Measurements from ENCODE around the gene DACH1. TPM values are rescaled to one million over a fixed set of nuclear protein-coding genes. Genes with fewer than 3 reads are reported as not detected.

Gene DACH1
- total and polyA plus RNA-seq, 3 experiments from 2014 or later = not detected

DNA sequence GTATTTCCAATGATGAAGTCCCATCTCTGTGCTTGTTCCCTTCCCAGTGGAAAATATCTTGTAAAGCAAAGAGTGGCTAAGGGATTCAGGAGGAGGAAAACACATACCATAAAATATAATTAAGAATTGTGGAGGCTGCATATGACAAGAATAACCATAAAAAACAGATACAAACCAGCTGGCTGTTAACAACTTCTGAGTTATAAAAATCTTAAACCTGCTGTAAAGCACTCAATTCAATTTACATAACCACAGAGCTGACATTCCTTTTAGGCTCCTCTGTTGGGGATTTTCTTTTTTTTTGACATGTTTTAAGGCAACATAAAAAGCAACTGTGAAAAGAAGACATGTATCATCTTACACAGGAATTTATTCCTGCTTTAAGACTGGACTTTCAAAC lies 207.6 kb downstream of the DACH1 start:
- Histone ChIP-seq H3K27me3 (ENCODE audit: insufficient read depth, low read length, poor library complexity, severe bottlenecking) (no peaks in the 10 kb centered on the region), H3K36me3 (ENCODE audit: insufficient read depth, low read length) (no peaks in the 10 kb centered on the region), H3K27ac (ENCODE audit: low read depth, low read length) (no peak overlapping the region), H3K4me3 (ENCODE audit: low read length) (no peak overlapping the region), H3K4me1 (ENCODE audit: insufficient read depth, low read length) (no peaks in the 10 kb centered on the region), H3K9me3 (ENCODE audit: low read length) (no peaks in the 10 kb centered on the region)
- no peaks in the 10 kb centered on the region for H3K4me1 Mint-ChIP-seq
- ChIA-PET POLR2A (no interaction called here), CTCF (no interaction called here)
- H3K27me3 Mint-ChIP-seq = no peaks in the 10 kb centered on the region
- no peak for DNase-seq
- no peak overlapping the region for H3K4me3 Mint-ChIP-seq
- no peak overlapping the region for H3K27ac Mint-ChIP-seq
- peaks cover 0 to 9% (median 0%) of the 10 kb centered on the region in 5 donors for H3K9me3 Mint-ChIP-seq
- H3K36me3 Mint-ChIP-seq = no peaks in the 10 kb centered on the region

DNA sequence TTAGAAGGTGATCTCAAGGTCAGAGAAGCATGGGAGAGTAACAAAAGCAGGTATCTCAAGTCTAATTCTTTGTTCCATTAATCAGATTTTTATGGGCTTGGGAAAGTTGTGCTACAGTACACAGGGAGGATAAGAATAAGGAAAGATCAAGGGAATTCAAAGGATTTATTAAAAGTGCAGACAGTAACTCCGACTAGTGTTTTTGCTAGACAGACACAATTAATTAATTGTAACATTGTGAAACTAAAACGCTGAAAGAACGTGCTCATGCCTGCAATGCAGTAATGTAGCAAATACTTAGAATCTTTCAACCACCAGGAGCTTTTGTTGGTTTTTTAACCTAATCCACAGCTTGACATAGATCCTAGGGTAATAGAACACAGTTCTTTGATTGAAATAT lies 221.5 kb downstream of the DACH1 start:
- no peak overlapping the region for H3K4me3 ChIP-seq (ENCODE audit: low read length)
- H3K27me3 Mint-ChIP-seq = no peaks in the 10 kb centered on the region
- no peaks in the 10 kb centered on the region for H3K4me1 Mint-ChIP-seq
- CTCF ChIA-PET = no interaction called here
- no peaks in the 10 kb centered on the region for H3K9me3 ChIP-seq (ENCODE audit: low read length)
- no peaks in the 10 kb centered on the region for H3K36me3 Mint-ChIP-seq
- DNase-seq = no peak
- peaks cover 0 to 23% (median 3%) of the 10 kb centered on the region in 5 donors for H3K9me3 Mint-ChIP-seq
- H3K36me3 ChIP-seq (ENCODE audit: insufficient read depth, low read length) = no peaks in the 10 kb centered on the region
- H3K4me1 ChIP-seq (ENCODE audit: insufficient read depth, low read length) = no peaks in the 10 kb centered on the region
- H3K27ac ChIP-seq (ENCODE audit: low read depth, low read length) = no peak overlapping the region
- no peak overlapping the region for H3K4me3 Mint-ChIP-seq
- no peaks in the 10 kb centered on the region for H3K27me3 ChIP-seq (ENCODE audit: insufficient read depth, low read length, poor library complexity, severe bottlenecking)
- no peak overlapping the region for H3K27ac Mint-ChIP-seq
- POLR2A ChIA-PET = no interaction called here

DNA sequence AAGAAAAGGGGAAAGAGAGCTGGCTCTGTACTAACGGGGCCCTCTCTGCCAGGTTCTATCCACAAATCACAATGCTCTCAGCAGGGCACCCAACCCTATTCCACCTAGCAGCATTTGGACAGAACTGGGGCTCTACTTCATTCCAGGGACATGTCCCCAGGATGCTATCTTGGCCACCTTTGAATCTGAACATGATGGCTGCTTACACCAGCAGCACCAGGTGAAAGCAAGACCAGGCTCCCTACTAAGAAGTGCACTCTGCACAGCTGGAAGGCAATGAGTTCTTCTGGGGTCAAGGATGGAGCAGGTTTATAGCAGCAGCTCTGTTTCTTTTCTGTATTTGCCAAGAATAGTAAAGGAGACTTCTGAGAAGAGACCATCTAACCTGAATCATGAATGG lies 222.4 kb downstream of the DACH1 start:
- no peaks in the 10 kb centered on the region for H3K27me3 ChIP-seq (ENCODE audit: insufficient read depth, low read length, poor library complexity, severe bottlenecking)
- Mint-ChIP-seq H3K4me1 (no peaks in the 10 kb centered on the region), H3K4me3 (no peak overlapping the region), H3K9me3 (peaks cover 0 to 31% (median 3%) of the 10 kb centered on the region in 5 donors), H3K27me3 (no peaks in the 10 kb centered on the region), H3K27ac (no peak overlapping the region), H3K36me3 (no peaks in the 10 kb centered on the region)
- no peaks in the 10 kb centered on the region for H3K36me3 ChIP-seq (ENCODE audit: insufficient read depth, low read length)
- DNase-seq = no peak
- ChIA-PET POLR2A (no interaction called here), CTCF (no interaction called here)
- H3K9me3 ChIP-seq (ENCODE audit: low read length) = no peaks in the 10 kb centered on the region
- H3K4me3 ChIP-seq (ENCODE audit: low read length) = no peak overlapping the region
- no peak overlapping the region for H3K27ac ChIP-seq (ENCODE audit: low read depth, low read length)
- H3K4me1 ChIP-seq (ENCODE audit: insufficient read depth, low read length) = no peaks in the 10 kb centered on the region

DNA sequence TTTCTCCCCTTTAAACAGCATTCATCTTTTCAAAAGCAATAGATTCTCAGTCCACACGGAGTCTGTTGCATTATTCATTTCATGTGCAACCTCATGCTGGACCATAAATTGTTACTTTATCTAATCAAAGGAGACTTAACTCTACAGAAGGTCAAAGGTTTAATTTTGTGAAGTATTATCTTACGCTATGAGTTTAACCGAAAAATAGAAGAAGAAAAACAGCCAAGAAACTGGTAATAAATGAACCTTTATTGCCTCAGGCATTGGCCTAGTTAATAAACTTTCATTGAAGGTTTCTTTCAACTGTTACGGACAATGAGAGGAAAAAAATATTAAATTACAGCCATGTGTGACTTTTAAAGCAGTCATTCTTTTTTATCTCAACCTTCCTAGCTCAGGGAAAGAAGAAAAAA lies 223.6 kb downstream of the DACH1 start:
- POLR2A ChIA-PET = no interaction called here
- Mint-ChIP-seq H3K36me3 (no peaks in the 10 kb centered on the region), H3K27ac (no peak overlapping the region), H3K4me1 (no peaks in the 10 kb centered on the region), H3K27me3 (no peaks in the 10 kb centered on the region), H3K4me3 (no peak overlapping the region), H3K9me3 (peaks cover 0 to 32% (median 3%) of the 10 kb centered on the region in 5 donors)
- Histone ChIP-seq H3K9me3 (ENCODE audit: low read length) (no peaks in the 10 kb centered on the region), H3K27me3 (ENCODE audit: insufficient read depth, low read length, poor library complexity, severe bottlenecking) (no peaks in the 10 kb centered on the region), H3K4me3 (ENCODE audit: low read length) (no peak overlapping the region), H3K4me1 (ENCODE audit: insufficient read depth, low read length) (no peaks in the 10 kb centered on the region), H3K27ac (ENCODE audit: low read depth, low read length) (no peak overlapping the region), H3K36me3 (ENCODE audit: insufficient read depth, low read length) (no peaks in the 10 kb centered on the region)
- CTCF ChIA-PET = no interaction called here
- no peak for DNase-seq

DNA sequence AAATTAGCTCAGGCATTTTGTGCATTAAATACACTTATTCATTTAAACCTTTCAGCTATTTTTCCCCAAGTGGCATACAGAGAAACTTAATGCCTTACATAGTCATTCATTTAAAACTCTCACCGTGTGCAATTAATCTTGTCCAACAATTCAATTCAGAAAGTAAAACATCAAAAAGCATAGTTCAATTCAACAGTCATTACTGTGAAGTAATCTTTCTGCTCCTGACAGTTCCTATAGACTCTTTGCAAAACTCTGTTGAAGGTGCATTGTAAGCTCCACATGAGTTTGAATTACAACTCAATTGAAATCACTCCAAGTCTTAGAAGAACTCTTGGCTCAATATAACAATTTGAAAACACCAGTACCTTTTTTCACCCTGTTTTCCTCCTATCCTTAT lies 228.3 kb downstream of the DACH1 start:
- no peak overlapping the region for H3K4me3 Mint-ChIP-seq
- H3K4me1 Mint-ChIP-seq = no peaks in the 10 kb centered on the region
- H3K27ac Mint-ChIP-seq = no peak overlapping the region
- no peak overlapping the region for H3K4me3 ChIP-seq (ENCODE audit: low read length)
- H3K27me3 Mint-ChIP-seq = no peaks in the 10 kb centered on the region
- no peak for DNase-seq
- POLR2A ChIA-PET = no interaction called here
- no peak overlapping the region for H3K27ac ChIP-seq (ENCODE audit: low read depth, low read length)
- CTCF ChIA-PET = no interaction called here
- no peaks in the 10 kb centered on the region for H3K4me1 ChIP-seq (ENCODE audit: insufficient read depth, low read length)
- H3K27me3 ChIP-seq (ENCODE audit: insufficient read depth, low read length, poor library complexity, severe bottlenecking) = no peaks in the 10 kb centered on the region
- no peaks in the 10 kb centered on the region for H3K9me3 ChIP-seq (ENCODE audit: low read length)
- no peaks in the 10 kb centered on the region for H3K36me3 ChIP-seq (ENCODE audit: insufficient read depth, low read length)
- peaks cover 0 to 18% (median 1%) of the 10 kb centered on the region in 5 donors for H3K9me3 Mint-ChIP-seq
- H3K36me3 Mint-ChIP-seq = no peaks in the 10 kb centered on the region

DNA sequence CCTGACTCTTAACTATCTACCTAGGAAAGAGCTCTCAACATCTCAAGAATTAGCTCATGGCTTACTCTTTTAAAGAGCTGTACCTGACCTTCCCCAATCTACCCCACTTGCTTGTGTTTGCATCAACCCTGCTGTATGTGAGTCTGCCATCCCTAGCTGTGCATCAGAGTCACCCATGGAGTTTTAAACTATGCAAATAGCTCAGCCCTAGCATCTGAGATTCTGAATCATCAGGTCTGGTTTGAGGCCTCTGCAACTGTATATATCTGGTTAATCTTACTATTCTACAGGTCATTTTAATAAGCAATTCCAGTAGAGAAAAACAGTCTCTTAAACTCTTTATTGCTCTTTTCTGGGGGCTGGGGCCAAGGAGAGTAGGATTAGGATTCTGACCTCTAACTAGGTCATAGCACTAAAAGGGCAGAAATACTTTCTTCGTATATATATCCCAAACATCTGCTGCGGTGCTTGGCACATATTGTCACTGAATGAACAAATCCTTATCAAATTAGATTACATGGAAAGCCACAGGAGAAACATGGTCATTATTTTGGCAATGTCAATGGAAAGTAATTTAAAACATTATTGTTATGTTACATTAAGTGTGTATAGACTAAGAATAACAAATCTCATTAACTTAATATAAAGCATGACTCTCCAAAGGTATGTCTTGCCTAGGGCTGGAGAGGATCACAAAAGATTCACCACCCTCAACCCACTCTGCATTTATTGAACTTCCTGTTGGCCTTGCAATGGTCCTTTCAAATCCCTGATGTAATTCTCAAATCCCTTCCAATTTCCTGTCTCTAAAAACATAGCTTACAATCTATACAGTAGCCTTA lies 232.2 kb downstream of the DACH1 start:
- peaks cover 0 to 14% (median 0%) of the 10 kb centered on the region in 5 donors for H3K9me3 Mint-ChIP-seq
- POLR2A ChIA-PET = no interaction called here
- H3K36me3 Mint-ChIP-seq = no peaks in the 10 kb centered on the region

DNA sequence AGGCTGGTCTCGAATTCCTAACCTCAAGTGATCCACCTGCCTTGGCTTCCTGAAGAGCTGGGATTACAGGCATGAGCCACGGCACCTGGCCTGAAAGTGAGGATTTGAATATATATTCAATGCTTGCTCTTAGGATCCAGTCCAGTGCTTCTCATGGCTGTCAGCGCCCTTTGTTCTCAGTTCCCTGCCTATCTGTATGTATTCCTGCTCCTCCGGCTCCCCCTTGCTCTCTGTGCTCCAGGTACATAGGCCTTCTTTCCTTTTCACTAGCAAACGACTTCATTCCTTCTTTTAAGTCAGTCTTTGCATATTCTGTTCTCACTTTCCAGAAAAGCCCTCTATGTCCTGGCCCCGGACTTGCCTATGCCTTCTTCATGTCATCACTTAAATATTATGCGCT lies 232.8 kb downstream of the DACH1 start:
- Mint-ChIP-seq H3K4me3 (no peak overlapping the region), H3K9me3 (peaks cover 0 to 11% (median 0%) of the 10 kb centered on the region in 5 donors), H3K27me3 (no peaks in the 10 kb centered on the region), H3K27ac (no peak overlapping the region), H3K36me3 (no peaks in the 10 kb centered on the region), H3K4me1 (no peaks in the 10 kb centered on the region)
- no peaks in the 10 kb centered on the region for H3K27me3 ChIP-seq (ENCODE audit: insufficient read depth, low read length, poor library complexity, severe bottlenecking)
- DNase-seq = no peak
- CTCF ChIA-PET = no interaction called here
- H3K4me1 ChIP-seq (ENCODE audit: insufficient read depth, low read length) = no peaks in the 10 kb centered on the region
- no peak overlapping the region for H3K4me3 ChIP-seq (ENCODE audit: low read length)
- H3K9me3 ChIP-seq (ENCODE audit: low read length) = no peaks in the 10 kb centered on the region
- POLR2A ChIA-PET = no interaction called here
- no peak overlapping the region for H3K27ac ChIP-seq (ENCODE audit: low read depth, low read length)
- H3K36me3 ChIP-seq (ENCODE audit: insufficient read depth, low read length) = no peaks in the 10 kb centered on the region

More for the DNA sequence above, 232.2 kb downstream of the DACH1 start:
- Mint-ChIP-seq H3K27ac (no peak overlapping the region), H3K4me1 (no peaks in the 10 kb centered on the region), H3K4me3 (no peak overlapping the region), H3K27me3 (no peaks in the 10 kb centered on the region)
- Histone ChIP-seq H3K4me1 (ENCODE audit: insufficient read depth, low read length) (no peaks in the 10 kb centered on the region), H3K27ac (ENCODE audit: low read depth, low read length) (no peak overlapping the region), H3K4me3 (ENCODE audit: low read length) (no peak overlapping the region), H3K9me3 (ENCODE audit: low read length) (no peaks in the 10 kb centered on the region), H3K27me3 (ENCODE audit: insufficient read depth, low read length, poor library complexity, severe bottlenecking) (no peaks in the 10 kb centered on the region), H3K36me3 (ENCODE audit: insufficient read depth, low read length) (no peaks in the 10 kb centered on the region)
- CTCF ChIA-PET = no interaction called here
- DNase-seq = no peak

DNA sequence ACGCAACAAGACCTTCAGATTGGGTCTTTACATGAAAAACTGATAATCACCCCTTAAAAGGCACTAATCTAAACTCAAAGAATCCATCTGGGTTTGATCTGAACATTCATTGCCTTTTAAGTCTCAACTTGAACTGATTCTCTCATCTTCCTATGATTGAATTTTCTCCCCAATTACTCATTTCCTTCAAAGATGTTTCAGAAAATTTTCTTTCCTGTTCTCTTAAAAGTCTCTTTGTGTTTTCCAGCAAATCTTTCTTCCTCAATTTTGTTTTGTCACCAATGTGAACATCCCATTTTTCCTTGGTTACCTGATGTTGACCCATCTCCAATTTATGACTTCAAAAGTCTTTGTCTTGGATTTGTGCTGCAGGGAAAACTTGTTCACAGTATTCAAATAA lies 234.3 kb downstream of the DACH1 start:
- ChIA-PET POLR2A (no interaction called here), CTCF (no interaction called here)
- Histone ChIP-seq H3K9me3 (ENCODE audit: low read length) (no peaks in the 10 kb centered on the region), H3K4me1 (ENCODE audit: insufficient read depth, low read length) (no peaks in the 10 kb centered on the region), H3K27ac (ENCODE audit: low read depth, low read length) (no peak overlapping the region), H3K36me3 (ENCODE audit: insufficient read depth, low read length) (no peaks in the 10 kb centered on the region), H3K4me3 (ENCODE audit: low read length) (no peak overlapping the region), H3K27me3 (ENCODE audit: insufficient read depth, low read length, poor library complexity, severe bottlenecking) (no peaks in the 10 kb centered on the region)
- DNase-seq = no peak
- no peaks in the 10 kb centered on the region for H3K4me1 Mint-ChIP-seq
- H3K9me3 Mint-ChIP-seq = peaks cover 0 to 11% (median 3%) of the 10 kb centered on the region in 5 donors
- H3K27ac Mint-ChIP-seq = no peak overlapping the region
- H3K36me3 Mint-ChIP-seq = no peaks in the 10 kb centered on the region
- H3K27me3 Mint-ChIP-seq = no peaks in the 10 kb centered on the region
- no peak overlapping the region for H3K4me3 Mint-ChIP-seq

Measured in CD8-positive, alpha-beta memory T cell (primary cell).